Globus pallidus (tissue), 1 donor: ENCODE data around the gene LRRC36.

Experiments used
- DNase-seq: peaks from one replicate; pipeline ENCODE4 v3.0.0-alpha.2; 2015; ENCODE audit warnings: low spot score

Gene LRRC36

GRCh38 chr16:67326472-67327309 is at the start of gene LRRC36, which contains the start of gene KCTD19:
Gene LRRC36 (plus strand): TSS chr16:67326815. CDS start chr16:67326863, 48 bp downstream.
Gene KCTD19 (minus strand): TSS chr16:67326741. CDS start chr16:67326707, 34 bp downstream.
- DNase-seq, result no peak

- DNase-seq, result no peak
Measured at GRCh38 chr16:67277294-67277998, 49.2 kb upstream of the LRRC36 start.

- no peak for DNase-seq
Measured at GRCh38 chr16:67277999-67278772, 48.4 kb upstream of the LRRC36 start.

- DNase-seq, result no peak
Measured at GRCh38 chr16:67278773-67279295, 47.8 kb upstream of the LRRC36 start.

GRCh38 chr16:67279296-67280089 is 47.1 kb upstream of the LRRC36 start, which contains the start of gene PLEKHG4:
Gene PLEKHG4 (plus strand): TSS chr16:67279532. CDS start chr16:67280045, 513 bp downstream.
- peak; percentile 34 for DNase-seq

GRCh38 chr16:67280090-67281015 is 46.3 kb upstream of the LRRC36 start:
- DNase-seq, result no peak

GRCh38 chr16:67281536-67282446 is 44.8 kb upstream of the LRRC36 start:
- DNase-seq, result no peak

GRCh38 chr16:67282447-67282805 is 44.2 kb upstream of the LRRC36 start:
- DNase-seq, result no peak

GRCh38 chr16:67283039-67283825 is 43.4 kb upstream of the LRRC36 start:
- DNase-seq, result no peak

- DNase-seq, result no peak
Measured at GRCh38 chr16:67283826-67284555, 42.6 kb upstream of the LRRC36 start.

- DNase-seq, result no peak
Measured at GRCh38 chr16:67284699-67285646, 41.6 kb upstream of the LRRC36 start.

GRCh38 chr16:67286441-67287235 is 40.0 kb upstream of the LRRC36 start:
- DNase-seq, result no peak

GRCh38 chr16:67287960-67288359 is 38.7 kb upstream of the LRRC36 start:
- DNase-seq, result no peak

GRCh38 chr16:67291461-67291860 is 35.2 kb upstream of the LRRC36 start:
- no peak for DNase-seq

- no peak for DNase-seq
Measured at GRCh38 chr16:67294171-67294757, 32.4 kb upstream of the LRRC36 start.
